Measurements from ENCODE around the gene PFDN2. TPM values are rescaled to one million over a fixed set of nuclear protein-coding genes. Genes with fewer than 3 reads are reported as not detected.

The PFDN2 gene
- 95.6 TPM for polyA plus RNA-seq (2012; ENCODE audit: missing spikeins)

DNA sequence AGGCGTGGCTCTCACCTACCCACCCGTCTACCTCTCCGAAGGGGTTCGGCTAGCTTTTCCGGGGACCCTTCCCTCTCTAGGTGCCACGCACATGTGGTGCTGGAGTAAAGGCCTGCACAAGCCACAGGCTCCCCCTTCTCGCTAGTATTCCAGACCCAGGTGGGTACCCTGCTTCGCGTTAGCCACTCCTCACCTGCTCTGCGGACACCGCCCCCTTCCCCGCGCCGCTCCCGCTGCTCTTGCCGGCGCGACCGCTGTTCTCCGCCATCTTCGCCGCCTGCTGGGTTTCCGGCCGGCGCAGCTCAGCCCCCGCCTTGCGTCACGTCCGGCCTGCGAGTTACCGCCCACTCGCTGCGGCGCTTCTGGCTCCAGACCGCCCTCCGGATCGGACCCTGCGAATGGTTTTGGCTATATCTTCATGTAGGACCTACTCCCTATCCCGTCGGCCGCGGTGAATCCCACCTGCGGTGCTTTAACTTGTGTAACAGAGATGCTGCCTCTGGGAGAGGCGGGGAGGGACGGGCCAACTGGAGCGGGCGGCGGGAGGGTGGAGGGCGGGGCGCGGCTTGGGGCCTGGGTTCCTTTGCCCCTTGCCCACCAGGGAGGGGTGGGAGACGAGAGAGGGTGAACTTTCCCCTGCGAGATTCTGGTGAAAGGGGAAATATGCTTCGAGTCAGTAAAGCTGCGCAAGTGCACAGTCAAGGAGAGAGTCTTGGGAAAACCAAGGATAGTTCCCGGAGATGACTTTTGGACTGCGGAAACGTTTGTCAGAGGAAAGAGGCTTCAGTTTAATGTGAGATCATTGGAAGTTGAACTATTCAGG is at the start of gene PFDN2, which contains the start of gene NIT1:
Gene PFDN2, minus strand, starts transcription at position 279 of the 823 bp plus-strand sequence. Its CDS starts 11 bp downstream, at position 268.
Gene NIT1, plus strand, starts transcription at position 347 of the 823 bp plus-strand sequence. Its CDS starts 72 bp downstream, at position 419.
- TF ChIP-seq POLR2AphosphoS5 (IDR thresholded peaks at IDR 0.05; ENCODE audit: low read depth, low read length) (peak; percentile 85), TAF1 (IDR thresholded peaks at IDR 0.05; ENCODE audit: borderline replicate concordance, low read depth, low read length) (peak; percentile 94), POLR2A (IDR thresholded peaks at IDR 0.05; ENCODE audit: low read depth, low read length) (peak; percentile 93)
- FAIRE-seq: peak; percentile 97
- DNase-seq (ENCODE audit: insufficient read length): peak; percentile 93

- TF ChIP-seq POLR2AphosphoS5 (IDR thresholded peaks at IDR 0.05; ENCODE audit: low read depth, low read length): no peak
- no peak for TF ChIP-seq TAF1 (IDR thresholded peaks at IDR 0.05; ENCODE audit: borderline replicate concordance, low read depth, low read length)
- TF ChIP-seq POLR2A (IDR thresholded peaks at IDR 0.05; ENCODE audit: low read depth, low read length): no peak
- no peak for DNase-seq (ENCODE audit: insufficient read length)
Observed at GRCh38 chr1:161166669-161167548, 49.1 kb upstream of the PFDN2 start.

DNA sequence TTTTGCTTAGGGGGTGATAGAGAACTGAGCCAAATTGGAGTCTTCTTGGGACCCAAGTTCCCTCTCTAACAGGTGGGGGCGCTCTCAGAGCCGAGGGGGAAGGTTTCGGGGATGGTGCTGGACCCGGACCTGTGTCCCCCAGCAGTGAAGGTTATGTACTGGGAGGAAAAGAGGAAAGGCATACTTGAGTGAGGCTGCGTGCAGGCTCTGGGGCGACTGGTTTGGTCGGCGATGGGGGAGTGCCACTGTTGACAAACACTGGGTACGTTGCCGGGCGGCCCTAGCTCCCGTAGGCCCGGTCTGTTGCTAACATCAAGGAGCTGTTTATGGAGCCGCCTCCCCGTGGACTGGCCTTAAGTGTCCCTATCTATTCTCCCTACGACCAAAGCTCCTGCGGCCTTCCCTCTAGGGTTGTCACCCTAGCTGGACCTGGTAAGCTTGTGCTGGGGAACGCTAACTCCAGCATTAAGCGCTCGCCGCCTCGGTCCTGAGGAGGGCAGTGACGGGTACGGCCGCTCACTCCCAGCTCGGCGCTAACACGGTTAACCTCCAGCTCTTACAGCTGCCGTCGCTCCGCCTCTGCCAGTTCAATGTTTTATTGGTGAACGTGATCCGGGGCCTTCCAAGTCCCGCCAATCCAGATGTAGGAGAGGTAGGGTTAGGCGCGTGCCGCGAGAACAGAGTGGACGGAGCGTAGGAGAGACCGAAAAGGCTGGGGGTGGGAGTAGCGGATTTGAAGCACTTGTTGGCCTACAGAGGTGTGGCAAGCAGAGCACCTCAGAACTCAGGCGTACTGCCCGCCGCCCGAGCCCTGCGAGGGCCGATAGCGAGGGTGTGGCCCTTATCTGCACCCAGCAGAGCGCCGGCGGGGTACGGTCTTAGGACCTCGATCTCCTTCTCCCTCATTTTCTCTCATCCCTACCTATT is 48.2 kb upstream of the PFDN2 start, which contains the start of gene PPOX:
Gene PPOX, plus strand, starts transcription at position 685 of the 927 bp plus-strand sequence. CDS start 422 bp downstream, outside the sequence.
- FAIRE-seq (peak; percentile 97), DNase-seq (ENCODE audit: insufficient read length) (peak; percentile 86)
- TF ChIP-seq TAF1 (IDR thresholded peaks at IDR 0.05; ENCODE audit: borderline replicate concordance, low read depth, low read length): peak; percentile 29; the same call in 1 of the 2 replicates
- TF ChIP-seq POLR2AphosphoS5 (IDR thresholded peaks at IDR 0.05; ENCODE audit: low read depth, low read length): peak; percentile 88
- TF ChIP-seq POLR2A (IDR thresholded peaks at IDR 0.05; ENCODE audit: low read depth, low read length): peak; percentile 94

More at GRCh38 chr1:161166669-161167548, 49.1 kb upstream of the PFDN2 start:
- FAIRE-seq: no peak

GRCh38 chr1:161164901-161165610 is 47.2 kb upstream of the PFDN2 start:
- DNase-seq (ENCODE audit: insufficient read length) (no peak), FAIRE-seq (no peak)
- TF ChIP-seq TAF1 (IDR thresholded peaks at IDR 0.05; ENCODE audit: borderline replicate concordance, low read depth, low read length): no peak
- TF ChIP-seq POLR2AphosphoS5 (IDR thresholded peaks at IDR 0.05; ENCODE audit: low read depth, low read length): no peak
- TF ChIP-seq POLR2A (IDR thresholded peaks at IDR 0.05; ENCODE audit: low read depth, low read length): no peak

GRCh38 chr1:161163793-161164192 is 46.0 kb upstream of the PFDN2 start:
- DNase-seq (ENCODE audit: insufficient read length) (no peak), FAIRE-seq (no peak)
- no peak for TF ChIP-seq POLR2AphosphoS5 (IDR thresholded peaks at IDR 0.05; ENCODE audit: low read depth, low read length)
- TF ChIP-seq POLR2A (IDR thresholded peaks at IDR 0.05; ENCODE audit: low read depth, low read length): no peak
- TF ChIP-seq TAF1 (IDR thresholded peaks at IDR 0.05; ENCODE audit: borderline replicate concordance, low read depth, low read length): no peak

- no peak for TF ChIP-seq TAF1 (IDR thresholded peaks at IDR 0.05; ENCODE audit: borderline replicate concordance, low read depth, low read length)
- no peak for TF ChIP-seq POLR2A (IDR thresholded peaks at IDR 0.05; ENCODE audit: low read depth, low read length)
- no peak for TF ChIP-seq POLR2AphosphoS5 (IDR thresholded peaks at IDR 0.05; ENCODE audit: low read depth, low read length)
- FAIRE-seq (no peak), DNase-seq (ENCODE audit: insufficient read length) (no peak)
Observed at GRCh38 chr1:161162806-161163205, 45.0 kb upstream of the PFDN2 start.

- DNase-seq (ENCODE audit: insufficient read length): no peak
- TF ChIP-seq POLR2AphosphoS5 (IDR thresholded peaks at IDR 0.05; ENCODE audit: low read depth, low read length) (no peak), TAF1 (IDR thresholded peaks at IDR 0.05; ENCODE audit: borderline replicate concordance, low read depth, low read length) (no peak), POLR2A (IDR thresholded peaks at IDR 0.05; ENCODE audit: low read depth, low read length) (no peak)
- no peak for FAIRE-seq
Observed at GRCh38 chr1:161162052-161162451, 44.2 kb upstream of the PFDN2 start.

- no peak for FAIRE-seq
- no peak for TF ChIP-seq TAF1 (IDR thresholded peaks at IDR 0.05; ENCODE audit: borderline replicate concordance, low read depth, low read length)
- no peak for TF ChIP-seq POLR2AphosphoS5 (IDR thresholded peaks at IDR 0.05; ENCODE audit: low read depth, low read length)
- TF ChIP-seq POLR2A (IDR thresholded peaks at IDR 0.05; ENCODE audit: low read depth, low read length): no peak
- DNase-seq (ENCODE audit: insufficient read length): no peak
Observed at GRCh38 chr1:161161652-161162051, 43.8 kb upstream of the PFDN2 start.

GRCh38 chr1:161160671-161161145 is 42.9 kb upstream of the PFDN2 start:
- DNase-seq (ENCODE audit: insufficient read length): no peak
- FAIRE-seq: no peak
- TF ChIP-seq POLR2AphosphoS5 (IDR thresholded peaks at IDR 0.05; ENCODE audit: low read depth, low read length) (no peak), POLR2A (IDR thresholded peaks at IDR 0.05; ENCODE audit: low read depth, low read length) (no peak), TAF1 (IDR thresholded peaks at IDR 0.05; ENCODE audit: borderline replicate concordance, low read depth, low read length) (no peak)

- no peak for TF ChIP-seq TAF1 (IDR thresholded peaks at IDR 0.05; ENCODE audit: borderline replicate concordance, low read depth, low read length)
- no peak for TF ChIP-seq POLR2AphosphoS5 (IDR thresholded peaks at IDR 0.05; ENCODE audit: low read depth, low read length)
- no peak for TF ChIP-seq POLR2A (IDR thresholded peaks at IDR 0.05; ENCODE audit: low read depth, low read length)
- no peak for DNase-seq (ENCODE audit: insufficient read length)
- peak; percentile 24 for FAIRE-seq
Observed at GRCh38 chr1:161159913-161160243, 42.0 kb upstream of the PFDN2 start.
